ENCODE results near the gene PRRC2B.

DNA sequence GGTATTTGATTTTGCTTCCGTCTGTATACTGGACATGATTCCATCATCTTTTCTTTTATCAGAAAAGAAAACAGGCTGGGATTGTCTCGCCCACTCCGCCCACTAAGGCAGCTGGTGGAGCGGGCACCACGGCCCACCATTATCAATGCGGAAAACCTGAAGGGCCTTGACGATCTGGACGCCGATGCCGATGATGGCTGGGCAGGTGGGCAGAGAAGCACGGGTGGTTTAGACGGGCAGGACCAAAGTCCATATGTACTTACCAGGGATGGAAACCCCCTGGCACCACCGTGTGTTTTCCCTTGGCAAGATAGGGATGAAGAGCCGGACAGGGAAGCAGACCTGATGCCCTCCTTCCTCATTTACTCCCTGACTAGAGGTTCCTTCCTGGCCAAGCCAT lies 53.7 kb downstream of the PRRC2B start:
- TF ChIP-seq CREB1 (CRISPR knock-in tag; IDR thresholded peaks at IDR 0.05; ENCODE audit: low read depth): no peak
- TF ChIP-seq EZH2 (IDR thresholded peaks at IDR 0.05; ENCODE audit: low read depth, unreplicated experiment): no peak
- TF ChIP-seq POLR2AphosphoS5 (IDR thresholded peaks at IDR 0.05; ENCODE audit: low read depth): no peak
- TF ChIP-seq CTCF (conservative IDR thresholded peaks at IDR 0.05; ENCODE audit: low read depth in 2 of 2): no peak
- TF ChIP-seq STAT1 (IDR thresholded peaks at IDR 0.05; ENCODE audit: unreplicated experiment): no peak
- TF ChIP-seq, protein P1, sequence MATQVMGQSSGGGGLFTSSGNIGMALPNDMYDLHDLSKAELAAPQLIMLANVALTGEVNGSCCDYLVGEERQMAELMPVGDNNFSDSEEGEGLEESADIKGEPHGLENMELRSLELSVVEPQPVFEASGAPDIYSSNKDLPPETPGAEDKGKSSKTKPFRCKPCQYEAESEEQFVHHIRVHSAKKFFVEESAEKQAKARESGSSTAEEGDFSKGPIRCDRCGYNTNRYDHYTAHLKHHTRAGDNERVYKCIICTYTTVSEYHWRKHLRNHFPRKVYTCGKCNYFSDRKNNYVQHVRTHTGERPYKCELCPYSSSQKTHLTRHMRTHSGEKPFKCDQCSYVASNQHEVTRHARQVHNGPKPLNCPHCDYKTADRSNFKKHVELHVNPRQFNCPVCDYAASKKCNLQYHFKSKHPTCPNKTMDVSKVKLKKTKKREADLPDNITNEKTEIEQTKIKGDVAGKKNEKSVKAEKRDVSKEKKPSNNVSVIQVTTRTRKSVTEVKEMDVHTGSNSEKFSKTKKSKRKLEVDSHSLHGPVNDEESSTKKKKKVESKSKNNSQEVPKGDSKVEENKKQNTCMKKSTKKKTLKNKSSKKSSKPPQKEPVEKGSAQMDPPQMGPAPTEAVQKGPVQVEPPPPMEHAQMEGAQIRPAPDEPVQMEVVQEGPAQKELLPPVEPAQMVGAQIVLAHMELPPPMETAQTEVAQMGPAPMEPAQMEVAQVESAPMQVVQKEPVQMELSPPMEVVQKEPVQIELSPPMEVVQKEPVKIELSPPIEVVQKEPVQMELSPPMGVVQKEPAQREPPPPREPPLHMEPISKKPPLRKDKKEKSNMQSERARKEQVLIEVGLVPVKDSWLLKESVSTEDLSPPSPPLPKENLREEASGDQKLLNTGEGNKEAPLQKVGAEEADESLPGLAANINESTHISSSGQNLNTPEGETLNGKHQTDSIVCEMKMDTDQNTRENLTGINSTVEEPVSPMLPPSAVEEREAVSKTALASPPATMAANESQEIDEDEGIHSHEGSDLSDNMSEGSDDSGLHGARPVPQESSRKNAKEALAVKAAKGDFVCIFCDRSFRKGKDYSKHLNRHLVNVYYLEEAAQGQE (IDR thresholded peaks at IDR 0.05; ENCODE audit: unreplicated experiment): no peak
- TF ChIP-seq EZH2phosphoT487 (IDR thresholded peaks at IDR 0.05; ENCODE audit: unreplicated experiment): no peak
